Heart left ventricle (tissue), 16 donors: ENCODE results near the gene PRAMEF12. TPM values are rescaled to one million over a fixed set of nuclear protein-coding genes. Genes with fewer than 3 reads are reported as not detected.
"Not testable (repeated sequence)": the region's sequence is repeated elsewhere in the genome, so short reads cannot be mapped to it uniquely, and the experiment has no call there.

ENCODE experiments used
- ATAC-seq, 4 donors: fragments of 200-7000 bp; cut with Tn5 transposase; one replicate each; pipeline ENCODE4 v1.9.1; 2020 to 2022; ENCODE audit warnings: moderate library complexity in 4 of 4, mild to moderate bottlenecking in 3 of 4, moderate number of reproducible peaks in 1 of 4
- DNase-seq, 5 donors: peaks; one replicate each; pipeline ENCODE4 v3.0.0-alpha.2; 2020
- H3K27ac ChIP-seq, 12 donors: fragments of 200-600 bp; sonication (generic) in 4 of 12; one replicate each; pipeline versions ENCODE4 v1.5.0 to v1.8.0; 2016 to 2022; ENCODE audit warnings: mild to moderate bottlenecking in 2 of 12
- H3K27me3 ChIP-seq, 9 donors: fragments of 200-600 bp; sonication (generic) in 2 of 9; one replicate each; pipeline versions ENCODE4 v1.5.1 to v1.8.0; 2016 to 2022; ENCODE audit warnings: mild to moderate bottlenecking in 3 of 9
- H3K36me3 ChIP-seq, 9 donors: fragments of 200-600 bp; sonication (generic) in 2 of 9; one replicate each; pipeline versions ENCODE4 v1.5.0 to v1.8.0; 2018 to 2022; ENCODE audit warnings: mild to moderate bottlenecking in 2 of 9
- H3K4me1 ChIP-seq, 12 donors: fragments of 200-600 bp; sonication (generic) in 4 of 12; one replicate each; pipeline versions ENCODE4 v1.5.0 to v1.8.0; 2016 to 2022; ENCODE audit warnings: mild to moderate bottlenecking in 3 of 12
- H3K4me3 ChIP-seq, 12 donors: fragments of 200-600 bp; sonication (generic) in 4 of 12; one replicate each; pipeline versions ENCODE4 v1.5.0 to v1.8.0; 2017 to 2022; ENCODE audit warnings: mild to moderate bottlenecking in 9 of 12, moderate library complexity in 4 of 12
- H3K9me3 ChIP-seq, 12 donors: fragments of 200-600 bp; sonication (generic) in 4 of 12; one replicate each; pipeline versions ENCODE4 v1.5.0 to v1.8.0; 2016 to 2022; ENCODE audit warnings: mild to moderate bottlenecking in 1 of 12
- CTCF ChIP-seq, 12 donors: fragments of 200-600 bp; sonication (generic) in 4 of 12; IDR thresholded peaks; one replicate each; pipeline versions ENCODE4 v1.5.0 to v1.8.0; 2018 to 2022; ENCODE audit warnings: antibody characterized with exemption in 12 of 12, mild to moderate bottlenecking in 5 of 12
- POLR2A ChIP-seq, 2 donors: fragments of 450-650 bp; IDR thresholded peaks; one replicate each; pipeline ENCODE4 v1.6.1; 2017; ENCODE audit warnings: antibody characterized with exemption in 2 of 2, mild to moderate bottlenecking in 2 of 2, moderate library complexity in 2 of 2
- WGBS, 4 donors: extraction: QIAGEN DNeasy Blood & Tissue Kit in 2 of 4; methylation state at CpG; one replicate each; pipeline versions ENCODE4 v1.1.5 to v1.1.7; 2013 to 2018; 5-methylcytosine and 5-hydroxymethylcytosine counted together
- intact Hi-C, 10 donors: fragments of 100-400 bp; cut with DNase I; formaldehyde crosslinking; loops; one replicate each; pipeline versions ENCODE4 v1.11.1 to v1.14.2; 2022
- polyA plus RNA-seq, 2 donors: library from polyadenylated mRNA; stranded (reverse); fragments of 200-250 nt; gene quantifications; one replicate each; pipeline ENCODE4 v1.2.3, GENCODE V29; 2013
- total RNA-seq, 9 donors: library from RNA; depleted of rRNA in 2 of 9; stranded (reverse); fragments of >200 nt in 2 of 9; fragmentation: NEBNext Ultra II Directional in 3 of 9; extraction: Animal tissue kit (Norgen Biotek cat#: 25700) in 3 of 9; gene quantifications; one replicate each; pipeline versions ENCODE4 v1.1.0 to v1.2.4, GENCODE V29; 2016 to 2023
- donor health status: ischemic (EF 13 %, LVEDD 7.1; RV severe dilation, severe dysfunction).
- donor health status: healthy with polysubstance abuse.
- donor health status: DM: no; HTN: yes; CAD: no.
- donor health status: DM: no; HTN: no; CAD: no.
- donor health status: ischemic (EF 25% LVEDD 6.9; RV normal size, moderate dysfunction).
- donor health status: ischemic (EF 25% LVEDD 5.7; RV mildly dilated, moderate dysfunction).
- donor health status: healthy.
- donor health status: DM: yes; HTN: yes; CAD: no.
- donor health status: ischemic (EF 35%, LVEDD 5.7; RV mildly dilated, moderate dysfunction).
- donor health status: nonischemic (EF 11% LVEDD 7.7; RV severe dilation, severe dysfunction).
- donor health status: DM: yes; HTN: yes; CAD: no.
- donor health status: PGD.
- donor health status: ischemic (EF 29% LVEDD 5.4; RV normal size, mild dysfunction).
- donor health status: nonischemic (EF 23%, LVEDD 6.1; RV moderate dilation, normal function).

The PRAMEF12 gene
- total and polyA plus RNA-seq, 11 donors, result not detected

DNA sequence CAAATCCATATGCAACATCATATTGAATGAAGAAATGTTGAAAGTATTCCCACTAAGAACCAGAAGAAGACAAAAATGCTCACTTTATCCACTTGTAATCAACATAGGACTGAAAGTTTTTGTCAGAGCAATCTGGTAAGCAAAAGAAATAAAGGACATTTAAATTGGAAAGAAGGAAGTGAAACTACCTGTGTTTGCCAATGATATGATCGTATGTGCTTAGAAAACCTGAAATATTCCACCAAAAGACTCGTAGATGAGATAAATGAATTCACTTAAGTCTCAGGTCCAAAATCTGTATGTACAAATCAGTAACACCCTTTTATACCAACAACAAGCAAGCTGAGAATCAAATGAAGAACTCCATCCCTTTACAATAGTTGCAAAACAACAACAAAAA is 26.2 kb downstream of the PRAMEF12 start:
- H3K27me3 ChIP-seq, result no peaks in the 10 kb centered on the region
- no peak for TF ChIP-seq CTCF (IDR thresholded peaks at IDR 0.05)
- no peak for TF ChIP-seq POLR2A (IDR thresholded peaks at IDR 0.05)
- peaks cover 0 to 7% (median 0%) of the 10 kb centered on the region in 12 donors for H3K9me3 ChIP-seq
- H3K4me3 ChIP-seq, result no peak overlapping the region
- no peaks in the 10 kb centered on the region for H3K36me3 ChIP-seq
- DNase-seq (no peak), ATAC-seq (no peak)
- no peak overlapping the region for H3K27ac ChIP-seq
- WGBS, 4 donors, result 59 to 64% (median 62%) methylated on average over 2 of the region's 2 CpGs
- intact Hi-C loops, result no loop called here
- H3K4me1 ChIP-seq, result no peaks in the 10 kb centered on the region

GRCh38 chr1:12809933-12810332 is 36.4 kb downstream of the PRAMEF12 start:
- Histone ChIP-seq H3K27me3 (peaks cover 0 to 13% (median 0%) of the 10 kb centered on the region in 9 donors), H3K36me3 (no peaks in the 10 kb centered on the region), H3K27ac (no peak overlapping the region), H3K9me3 (peaks cover 0 to 6% (median 0%) of the 10 kb centered on the region in 12 donors), H3K4me3 (no peak overlapping the region), H3K4me1 (no peaks in the 10 kb centered on the region)
- DNase-seq, result no peak
- TF ChIP-seq POLR2A (IDR thresholded peaks at IDR 0.05) (no peak), CTCF (IDR thresholded peaks at IDR 0.05) (no peak)
- intact Hi-C loops, result no loop called here
- 57 to 85% (median 79%) methylated on average over 1 of the region's 1 CpG for WGBS, 4 donors
- ATAC-seq, result no peak

DNA sequence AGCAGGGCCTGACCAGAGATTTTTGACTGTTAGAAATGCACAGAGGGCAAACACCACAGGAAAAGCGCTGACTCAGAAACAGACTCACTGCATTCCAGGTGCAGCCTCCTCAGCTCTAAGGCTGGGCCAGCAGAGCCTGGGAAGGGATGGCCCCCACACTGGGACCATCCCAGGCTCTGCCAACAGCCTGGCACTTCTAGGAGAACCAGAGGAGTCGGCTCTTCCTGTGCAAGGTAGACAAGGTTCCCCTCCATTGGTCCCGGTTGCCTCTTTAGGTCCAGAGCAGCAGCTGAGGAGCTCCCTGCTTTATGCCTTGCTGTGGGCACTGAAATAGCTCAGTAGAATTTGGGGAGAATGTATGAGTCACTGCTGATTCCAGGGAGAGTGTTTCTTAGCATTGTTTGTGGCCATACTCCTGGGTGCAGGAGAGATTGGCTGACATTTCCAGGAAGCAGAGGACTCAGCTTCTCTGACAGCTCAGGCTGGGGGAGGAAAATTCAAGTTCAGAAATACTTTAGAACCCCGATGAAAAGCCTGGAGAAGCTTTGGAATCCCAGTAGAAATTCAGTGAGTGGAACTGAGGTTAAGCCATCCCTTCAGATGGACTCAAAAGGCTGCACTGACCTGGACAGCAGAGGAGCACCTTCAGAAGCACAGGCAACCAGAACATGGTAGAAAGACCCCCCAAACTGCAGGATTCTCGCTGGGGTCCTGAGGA is 37.3 kb downstream of the PRAMEF12 start:
- no peak overlapping the region for H3K27ac ChIP-seq
- 56 to 69% (median 62%) methylated on average over 3 to 5 of the region's 5 CpGs for WGBS, 4 donors
- H3K27me3 ChIP-seq, result peaks cover 0 to 13% (median 0%) of the 10 kb centered on the region in 9 donors
- TF ChIP-seq POLR2A (IDR thresholded peaks at IDR 0.05) (no peak), CTCF (IDR thresholded peaks at IDR 0.05) (no peak)
- DNase-seq (no peak), ATAC-seq (no peak)
- no peaks in the 10 kb centered on the region for H3K36me3 ChIP-seq
- H3K9me3 ChIP-seq, result peaks cover 0 to 5% (median 0%) of the 10 kb centered on the region in 12 donors
- intact Hi-C loops, result no loop called here
- no peak overlapping the region for H3K4me3 ChIP-seq
- no peaks in the 10 kb centered on the region for H3K4me1 ChIP-seq

DNA sequence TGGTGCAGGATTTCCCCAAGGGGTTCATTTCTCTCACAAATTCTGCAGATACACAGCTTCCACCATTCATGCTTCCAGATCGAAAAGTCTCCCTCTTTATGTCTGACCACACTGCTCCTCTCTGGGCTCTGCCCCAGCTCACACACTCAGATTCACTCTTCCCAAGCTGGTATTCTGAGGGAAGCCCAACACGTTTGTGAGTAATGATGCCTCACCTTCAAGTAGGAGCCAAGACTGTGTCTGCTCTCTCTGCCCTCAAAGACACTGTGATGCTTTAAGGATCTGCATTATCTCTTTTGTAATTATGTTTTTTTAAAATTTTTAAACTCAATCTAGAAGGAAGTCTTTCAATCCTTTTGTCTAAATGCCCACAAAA is 37.9 kb downstream of the PRAMEF12 start:
- TF ChIP-seq CTCF (IDR thresholded peaks at IDR 0.05) (no peak), POLR2A (IDR thresholded peaks at IDR 0.05) (no peak)
- H3K36me3 ChIP-seq, result no peaks in the 10 kb centered on the region
- DNase-seq (no peak), ATAC-seq (no peak)
- intact Hi-C loops, result no loop called here
- no peaks in the 10 kb centered on the region for H3K4me1 ChIP-seq
- 34 to 59% (median 51%) methylated on average over 2 of the region's 2 CpGs for WGBS, 4 donors
- H3K9me3 ChIP-seq, result peaks cover 0 to 5% (median 0%) of the 10 kb centered on the region in 12 donors
- H3K4me3 ChIP-seq, result no peak overlapping the region
- no peak overlapping the region for H3K27ac ChIP-seq
- peaks cover 0 to 13% (median 0%) of the 10 kb centered on the region in 9 donors for H3K27me3 ChIP-seq

- intact Hi-C loops, H3K27ac ChIP-seq, H3K36me3 ChIP-seq, H3K4me3 ChIP-seq, DNase-seq, ATAC-seq, H3K4me1 ChIP-seq, H3K9me3 ChIP-seq, H3K27me3 ChIP-seq: not testable (repeated sequence)
- 68 to 72% (median 69%) methylated on average over 6 of the region's 6 CpGs for WGBS, 4 donors
These were observed 45.5 kb downstream of the PRAMEF12 start for GRCh38 chr1:12819061-12819460.
